ENCODE measurements around the gene CREBRF. TPM values are rescaled to one million over a fixed set of nuclear protein-coding genes. Genes with fewer than 3 reads are reported as not detected.

The CREBRF gene
- total and polyA plus RNA-seq, 2 of the 8 experiments (the other 6 are each of a cell fraction or from before 2014, with no cell fraction given) = 1.2 to 4.7 TPM

- TF ChIP-seq ASH2L (IDR thresholded peaks at IDR 0.05; ENCODE audit: low read length) (peak; percentile 68), CHD7 (IDR thresholded peaks at IDR 0.05; ENCODE audit: insufficient replicate concordance, low read length) (no peak), POLR2A (IDR thresholded peaks at IDR 0.05; ENCODE audit: control extremely low read depth in 1 of 2, low read depth in 2 of 2, low read length in 2 of 2) (peak in 1 of 2 experiments; percentile 84; a peak in 1 of 3 replicates), NANOG (IDR thresholded peaks at IDR 0.05; ENCODE audit: insufficient read depth, low read depth, low read length, poor library complexity, severe bottlenecking) (no peak), GABPA (IDR thresholded peaks at IDR 0.05; ENCODE audit: borderline replicate concordance, insufficient read depth, low read length) (no peak), EGR1 (IDR thresholded peaks at IDR 0.05; ENCODE audit: borderline replicate concordance, low read depth, low read length) (no peak), TCF12 (IDR thresholded peaks at IDR 0.05; ENCODE audit: low read depth, low read length) (no peak), HDAC6 (IDR thresholded peaks at IDR 0.05; ENCODE audit: low read depth, low read length) (no peak), RAD21 (IDR thresholded peaks at IDR 0.05 in 1 of 2, conservative IDR thresholded peaks at IDR 0.05 in 1 of 2; ENCODE audit: low read depth in 2 of 2, low read length in 2 of 2) (0 out of 4 replicates have a peak, but pooled peaks of 1 of the 2 experiments have one; percentile 11), POU5F1 (IDR thresholded peaks at IDR 0.05; ENCODE audit: low read depth, low read length) (no peak)
Measured at GRCh38 chr5:173057062-173057924, 1.1 kb downstream of the CREBRF start (continued).

Data from H1 (cell line).